ENCODE measurements around the gene TMEM123.
A peak's percentile ranks its signal among the peaks of the same experiment; 100 is the strongest.

Gene TMEM123

DNA sequence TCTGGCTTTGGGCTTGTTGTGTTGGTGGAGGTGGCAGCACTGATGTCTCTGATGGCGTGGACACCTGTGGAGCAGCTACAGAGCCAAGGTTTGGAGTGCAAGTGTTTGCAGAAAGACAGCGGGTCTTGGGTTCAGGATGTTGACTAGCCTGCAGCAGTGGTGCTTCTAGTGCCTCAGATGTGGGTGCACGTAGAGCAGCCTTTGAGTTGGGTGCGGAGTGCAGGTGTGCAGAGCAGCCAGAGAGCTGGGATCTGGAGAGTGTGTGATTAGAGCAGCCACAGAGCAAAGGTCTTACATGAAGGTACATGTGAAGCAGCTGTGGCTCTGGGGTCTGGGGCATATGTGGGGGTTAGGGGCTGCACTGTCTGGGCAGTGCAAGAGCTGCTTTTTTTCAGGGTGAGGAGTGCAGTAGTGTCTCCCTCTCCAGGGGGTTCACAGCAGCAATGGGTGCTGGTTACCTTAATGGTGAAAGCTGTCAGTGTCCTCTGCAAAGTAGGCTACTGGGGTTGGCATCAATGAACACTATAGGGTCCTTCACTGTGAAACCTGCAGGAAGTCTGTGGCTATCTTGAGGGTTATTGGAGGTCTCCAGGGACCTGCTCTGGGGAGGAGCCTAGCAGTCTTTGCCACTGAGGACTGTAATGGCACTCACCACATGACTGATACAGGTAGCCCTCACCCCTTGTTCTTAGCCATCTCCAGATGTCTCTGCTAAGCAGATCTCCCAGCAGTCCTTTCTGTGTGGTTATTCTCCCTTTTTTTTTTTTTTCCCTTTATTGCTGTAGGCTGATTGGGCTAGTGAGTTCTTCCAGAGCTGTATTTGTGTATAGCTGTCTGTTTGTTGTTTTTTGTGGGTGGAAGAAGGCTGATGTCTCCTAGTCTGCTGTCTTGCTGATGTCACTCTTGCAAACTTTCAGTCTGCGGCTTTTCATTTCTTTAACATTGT lies 91.2 kb downstream of the TMEM123 start:
- no peak for DNase-seq (ENCODE audit: low read depth)

DNA sequence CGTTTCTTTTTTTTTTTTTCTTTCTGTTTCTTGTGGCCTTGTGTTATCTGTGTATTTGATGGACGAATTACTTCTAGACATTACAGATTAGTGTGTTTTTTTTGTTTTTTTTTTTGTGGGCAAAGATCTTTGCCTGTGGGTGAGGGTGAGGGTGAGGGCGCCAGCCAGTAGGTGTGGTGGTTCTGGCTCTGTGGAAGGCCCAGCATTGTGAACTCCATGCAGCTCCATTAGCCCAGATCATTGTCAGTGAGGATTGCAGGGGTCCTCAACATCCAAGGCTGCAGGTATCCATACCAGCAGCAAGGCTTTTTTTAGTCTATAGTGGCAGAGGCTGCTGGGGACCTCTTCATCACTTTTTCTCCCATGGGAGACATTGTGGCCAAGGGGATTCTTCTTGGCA lies 91.9 kb downstream of the TMEM123 start:
- DNase-seq (ENCODE audit: low read depth): no peak

DNA sequence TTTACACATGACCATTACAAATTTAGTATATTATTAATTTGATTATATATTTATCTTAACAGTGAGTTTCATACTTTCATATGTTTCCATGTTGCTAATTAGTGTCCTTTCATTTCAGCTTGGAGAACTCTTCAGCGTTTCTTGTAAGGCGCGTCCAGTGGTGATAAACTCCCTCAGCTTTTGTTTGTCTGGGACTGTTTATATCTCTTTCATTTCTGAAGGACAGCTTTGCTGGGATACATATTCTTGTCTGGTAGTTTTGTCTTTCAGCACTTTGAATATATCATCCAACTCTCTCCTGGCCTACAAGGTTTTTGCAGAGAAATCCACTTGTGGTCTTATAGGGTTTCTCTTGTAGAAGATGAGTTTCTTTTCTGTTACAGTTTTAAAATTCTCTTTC lies 93.2 kb downstream of the TMEM123 start:
- DNase-seq (ENCODE audit: low read depth): no peak

DNA sequence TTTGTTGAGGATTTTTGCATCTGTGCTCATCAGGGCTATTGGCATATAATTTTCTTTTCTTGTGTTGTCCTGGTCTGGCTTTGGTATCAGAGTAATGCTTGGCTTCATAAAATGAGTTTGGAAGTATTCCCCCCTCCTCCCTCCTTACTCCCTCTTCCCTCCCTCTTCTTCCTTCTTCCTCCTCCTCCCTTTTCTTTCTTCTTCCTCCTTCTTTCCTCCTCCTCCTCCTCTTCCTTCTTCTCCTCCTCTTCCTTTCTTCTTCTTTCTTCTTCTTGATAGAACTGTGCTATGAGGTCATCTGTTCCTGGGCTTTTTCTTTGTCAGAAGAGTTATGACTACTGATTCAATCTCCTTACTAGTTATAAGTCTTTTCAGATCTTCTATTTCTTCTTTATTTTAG lies 95.4 kb downstream of the TMEM123 start:
- DNase-seq (ENCODE audit: low read depth): no peak

DNA sequence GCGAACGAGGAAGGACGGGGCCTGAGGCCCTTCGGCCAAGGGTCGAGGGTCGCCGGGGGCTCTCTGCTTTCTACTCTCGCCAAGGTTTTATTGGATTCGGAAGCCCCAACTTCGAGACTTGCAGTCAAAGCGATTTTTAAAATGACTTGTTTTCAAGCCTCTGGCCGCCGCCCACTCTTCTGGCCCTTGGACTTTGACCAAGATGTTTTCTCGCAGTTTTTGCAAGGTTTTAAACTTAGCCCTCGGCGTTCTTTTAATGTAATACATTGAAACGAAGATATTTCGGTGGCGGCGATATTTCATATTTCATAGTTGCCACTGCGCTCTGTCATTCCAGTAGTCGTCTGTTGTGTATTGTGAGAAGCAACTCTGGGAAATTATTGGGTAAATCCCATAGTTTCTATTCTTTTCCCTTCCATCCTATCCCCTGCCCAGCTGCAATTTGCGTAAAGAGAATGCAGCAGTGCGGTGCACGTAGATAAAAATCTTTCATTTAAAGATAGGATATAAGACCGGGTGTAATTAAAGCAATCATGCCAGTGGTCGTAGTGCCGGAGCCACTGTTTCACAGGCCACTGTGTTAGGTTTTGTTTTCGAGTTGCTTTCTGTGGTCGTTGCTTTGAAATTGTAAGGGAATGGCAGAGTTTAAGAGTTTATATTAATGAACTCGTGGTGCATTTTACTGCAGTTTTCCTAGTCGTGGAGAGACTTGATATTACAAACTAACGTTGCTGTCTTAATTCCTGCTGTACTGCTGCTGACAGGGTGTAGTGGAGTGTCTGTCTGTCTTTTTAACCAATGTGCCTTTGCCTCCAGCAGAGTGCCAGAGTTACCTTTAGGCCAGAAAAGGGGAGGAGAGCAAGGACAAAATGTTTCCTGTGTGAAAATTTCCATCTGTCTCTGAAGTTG lies 104.8 kb downstream of the TMEM123 start:
- DNase-seq (ENCODE audit: low read depth): peak; percentile 16

DNA sequence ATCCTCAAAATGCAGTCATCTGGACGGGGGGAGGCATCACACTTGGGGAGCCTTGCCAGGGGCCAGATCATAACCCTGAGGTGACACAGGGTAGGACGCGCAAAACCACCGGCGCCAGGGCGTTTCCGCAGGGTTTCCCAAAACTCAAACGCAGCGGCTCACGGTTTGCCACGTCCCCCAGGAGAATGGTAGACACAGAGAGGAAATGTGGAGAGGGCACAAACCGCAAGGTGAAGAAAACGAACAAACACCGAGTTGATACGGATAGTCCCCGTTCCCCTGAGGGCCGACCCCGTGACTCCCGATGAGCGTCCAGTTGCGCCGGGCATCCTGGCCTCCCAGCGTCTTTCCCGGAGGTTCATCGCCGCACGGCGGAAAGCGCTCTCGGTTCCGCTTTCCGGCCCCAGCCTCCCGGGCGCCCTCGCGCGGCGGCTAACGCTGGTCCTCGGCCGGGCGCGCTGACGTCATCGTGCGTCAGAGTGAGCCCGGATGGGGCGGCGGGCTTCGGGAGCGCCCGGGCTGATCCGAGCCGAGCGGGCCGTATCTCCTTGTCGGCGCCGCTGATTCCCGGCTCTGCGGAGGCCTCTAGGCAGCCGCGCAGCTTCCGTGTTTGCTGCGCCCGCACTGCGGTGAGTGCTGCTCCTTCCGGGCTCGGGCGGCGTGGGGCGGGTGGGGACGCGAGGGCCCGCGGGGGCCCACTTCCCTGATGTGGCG lies 105.7 kb downstream of the TMEM123 start, which contains the start of gene BIRC2:
Gene BIRC2 (plus strand): TSS at position 467 of the 714 bp plus-strand sequence. CDS start 2,641 bp downstream, outside the sequence.
- DNase-seq (ENCODE audit: low read depth): peak; percentile 88

DNA sequence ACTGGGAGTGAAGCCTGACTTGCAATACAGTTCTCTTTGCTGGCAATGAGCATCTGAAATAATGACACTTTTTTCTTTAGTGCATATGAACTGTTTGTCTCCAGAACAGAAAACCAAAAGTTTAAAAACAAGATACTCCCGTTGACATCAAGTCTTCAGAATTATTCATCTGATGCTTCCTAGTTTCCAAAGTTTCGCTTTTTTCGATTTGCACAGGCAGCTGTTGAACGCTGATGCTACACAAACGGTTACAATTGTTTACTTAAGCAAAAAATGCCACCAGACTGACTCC lies 106.2 kb downstream of the TMEM123 start:
- no peak for DNase-seq (ENCODE audit: low read depth)
